Measurements from ENCODE around the gene WDR90. TPM values are rescaled to one million over a fixed set of nuclear protein-coding genes. Genes with fewer than 3 reads are reported as not detected.

Gene WDR90
- total and polyA plus RNA-seq, 2 of the 13 experiments (the other 11 are each of a cell fraction or from before 2014, with no cell fraction given) = 14.9 to 28.9 TPM

GRCh38 chr16:642189-643049 lies 6.7 kb upstream of the WDR90 start (continued):
- no peak for TF ChIP-seq GPBP1L1 (CRISPR knock-in tag; IDR thresholded peaks at IDR 0.05)
- peak; percentile 34; the same call in 1 of the 2 replicates for TF ChIP-seq SOX5 (CRISPR knock-in tag; IDR thresholded peaks at IDR 0.05; ENCODE audit: borderline replicate concordance)
- TF ChIP-seq ZNF776 (CRISPR knock-in tag; IDR thresholded peaks at IDR 0.05) = 0 out of 2 replicates have a peak, but pooled peaks have one; percentile 36
- TF ChIP-seq ZNF496 (CRISPR knock-in tag; IDR thresholded peaks at IDR 0.05; ENCODE audit: insufficient replicate concordance) = no peak
- TF ChIP-seq ZBTB40 (IDR thresholded peaks at IDR 0.05) = no peak
- TF ChIP-seq ZBTB40 (CRISPR knock-in tag; IDR thresholded peaks at IDR 0.05) = peak; percentile 67; the same call in 1 of the 2 replicates
- peak; percentile 41; the same call in 1 of the 2 replicates for TF ChIP-seq ZMAT3 (CRISPR knock-in tag; conservative IDR thresholded peaks at IDR 0.05)
- TF ChIP-seq SOX13 (IDR thresholded peaks at IDR 0.05) = no peak
- TF ChIP-seq SOX13 (CRISPR knock-in tag; conservative IDR thresholded peaks at IDR 0.05 in 1 of 2, IDR thresholded peaks at IDR 0.05 in 1 of 2) = peak in 1 of 2 experiments; percentile 2; a peak in 1 of 4 replicates
- TF ChIP-seq SRSF1 (optimal IDR thresholded peaks at IDR 0.05; ENCODE audit: low read depth, low read length) = peak; percentile 34
- no peak for TF ChIP-seq SRSF9 (IDR thresholded peaks at IDR 0.05; ENCODE audit: borderline replicate concordance, insufficient read depth, low read depth, low read length, poor library complexity, severe bottlenecking)
- TF ChIP-seq SNRNP70 (IDR thresholded peaks at IDR 0.05; ENCODE audit: low read depth, low read length) = no peak
- no peak for TF ChIP-seq ZNF180 (CRISPR knock-in tag; IDR thresholded peaks at IDR 0.05; ENCODE audit: borderline replicate concordance, low read depth)
- TF ChIP-seq CCAR2 (optimal IDR thresholded peaks at IDR 0.05; ENCODE audit: low read depth, low read length) = no peak
- TF ChIP-seq SP1 (IDR thresholded peaks at IDR 0.05) = no peak
- no peak for TF ChIP-seq SP1 (CRISPR knock-in tag; IDR thresholded peaks at IDR 0.05)
